Heart right ventricle (tissue), 16 donors: Measurements from ENCODE around the gene SH3TC1. TPM values are rescaled to one million over a fixed set of nuclear protein-coding genes. Genes with fewer than 3 reads are reported as not detected.

Experiments used
- ATAC-seq, 8 donors: fragments of 200-7000 bp; cut with Tn5 transposase; one replicate each; pipeline ENCODE4 v1.9.1; 2020; ENCODE audit warnings: mild to moderate bottlenecking in 8 of 8, moderate library complexity in 8 of 8, moderate number of reproducible peaks in 1 of 8
- DNase-seq, 2 donors: peaks; one replicate each; pipeline ENCODE4 v3.0.0-alpha.2; 2020
- H3K27ac ChIP-seq, 10 donors: fragments of 200-600 bp; sonication (generic) in 2 of 10; one replicate each; pipeline versions ENCODE4 v1.5.0 to v1.8.0; 2020 to 2022; ENCODE audit warnings: mild to moderate bottlenecking in 3 of 10
- H3K27me3 ChIP-seq, 7 donors: fragments of 200-600 bp; one replicate each; pipeline ENCODE4 v1.8.0; 2021 to 2022; ENCODE audit warnings: mild to moderate bottlenecking in 2 of 7
- H3K36me3 ChIP-seq, 9 donors: fragments of 200-600 bp; sonication (generic) in 1 of 9; one replicate each; pipeline versions ENCODE4 v1.5.0 to v1.8.0; 2020 to 2022; ENCODE audit warnings: mild to moderate bottlenecking in 2 of 9
- H3K4me1 ChIP-seq, 9 donors: fragments of 200-600 bp; sonication (generic) in 1 of 9; one replicate each; pipeline versions ENCODE4 v1.5.0 to v1.8.0; 2020 to 2022; ENCODE audit warnings: mild to moderate bottlenecking in 4 of 9
- H3K4me3 ChIP-seq, 10 donors: fragments of 200-600 bp; sonication (generic) in 2 of 10; one replicate each; pipeline versions ENCODE4 v1.5.0 to v1.8.0; 2020 to 2022; ENCODE audit warnings: mild to moderate bottlenecking in 7 of 10, moderate library complexity in 2 of 10
- H3K9me3 ChIP-seq, 11 donors: fragments of 200-600 bp in 10 of 11; sonication (generic) in 2 of 11; one replicate each; pipeline versions ENCODE4 v1.5.0 to v1.8.0; 2013 to 2022; ENCODE audit warnings: mild to moderate bottlenecking in 2 of 11, control low read depth in 1 of 11, moderate library complexity in 1 of 11
- WGBS, 2 donors: extraction: QIAGEN DNeasy Blood & Tissue Kit; methylation state at CpG; one replicate each; pipeline ENCODE4 v1.1.7; 2013; ENCODE audit warnings: inconsistent platforms in 1 of 2; 5-methylcytosine and 5-hydroxymethylcytosine counted together
- intact Hi-C, 10 donors: fragments of 100-400 bp; cut with DNase I; formaldehyde crosslinking; loops; one replicate each; pipeline versions ENCODE4 v1.11.1 to v1.14.2; 2022
- polyA plus RNA-seq, 2 donors: library from polyadenylated mRNA; stranded (reverse); fragments of 200-250 nt; gene quantifications; one replicate each; pipeline ENCODE4 v1.2.3, GENCODE V29; 2013
- total RNA-seq, 10 donors: library from RNA; stranded (reverse); fragmentation: NEBNext Ultra II Directional in 3 of 10; extraction: Animal tissue kit (Norgen Biotek cat#: 25700) in 3 of 10; gene quantifications; one replicate each; pipeline versions ENCODE4 v1.2.1 to v1.2.4, GENCODE V29; 2021 to 2023
- TF ChIP-seq, protein P1 (sequence below), 9 donors: fragments of 200-600 bp; sonication (generic) in 2 of 9; IDR thresholded peaks; one replicate each; pipeline versions ENCODE4 v1.5.0 to v1.8.0; 2021 to 2022; ENCODE audit warnings: antibody characterized with exemption in 9 of 9, mild to moderate bottlenecking in 5 of 9, moderate library complexity in 1 of 9
- donor health status: Arrhythmogenic right ventricular cardiomyopathy.
- donor health status: ischemic (EF 13 %, LVEDD 7.1; RV severe dilation, severe dysfunction).
- donor health status: healthy with polysubstance abuse.
- donor health status: DM: no; HTN: yes; CAD: no.
- donor health status: DM: no; HTN: no; CAD: no.
- donor health status: ischemic (EF 25% LVEDD 6.9; RV normal size, moderate dysfunction).
- donor health status: ischemic (EF 25% LVEDD 5.7; RV mildly dilated, moderate dysfunction).
- donor health status: healthy.
- donor health status: DM: yes; HTN: yes; CAD: no.
- donor health status: Ischemic cardiomyopathy.
- donor health status: ischemic (EF 35%, LVEDD 5.7; RV mildly dilated, moderate dysfunction).
- donor health status: nonischemic (EF 11% LVEDD 7.7; RV severe dilation, severe dysfunction).
- donor health status: DM: yes; HTN: yes; CAD: no.
- donor health status: PGD.
- donor health status: ischemic (EF 29% LVEDD 5.4; RV normal size, mild dysfunction).
- donor health status: nonischemic (EF 23%, LVEDD 6.1; RV moderate dilation, normal function).

Gene SH3TC1
- total and polyA plus RNA-seq, 12 donors: 7.4 to 22.8 (median 11.2) TPM

- TF ChIP-seq, protein P1, sequence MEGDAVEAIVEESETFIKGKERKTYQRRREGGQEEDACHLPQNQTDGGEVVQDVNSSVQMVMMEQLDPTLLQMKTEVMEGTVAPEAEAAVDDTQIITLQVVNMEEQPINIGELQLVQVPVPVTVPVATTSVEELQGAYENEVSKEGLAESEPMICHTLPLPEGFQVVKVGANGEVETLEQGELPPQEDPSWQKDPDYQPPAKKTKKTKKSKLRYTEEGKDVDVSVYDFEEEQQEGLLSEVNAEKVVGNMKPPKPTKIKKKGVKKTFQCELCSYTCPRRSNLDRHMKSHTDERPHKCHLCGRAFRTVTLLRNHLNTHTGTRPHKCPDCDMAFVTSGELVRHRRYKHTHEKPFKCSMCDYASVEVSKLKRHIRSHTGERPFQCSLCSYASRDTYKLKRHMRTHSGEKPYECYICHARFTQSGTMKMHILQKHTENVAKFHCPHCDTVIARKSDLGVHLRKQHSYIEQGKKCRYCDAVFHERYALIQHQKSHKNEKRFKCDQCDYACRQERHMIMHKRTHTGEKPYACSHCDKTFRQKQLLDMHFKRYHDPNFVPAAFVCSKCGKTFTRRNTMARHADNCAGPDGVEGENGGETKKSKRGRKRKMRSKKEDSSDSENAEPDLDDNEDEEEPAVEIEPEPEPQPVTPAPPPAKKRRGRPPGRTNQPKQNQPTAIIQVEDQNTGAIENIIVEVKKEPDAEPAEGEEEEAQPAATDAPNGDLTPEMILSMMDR (IDR thresholded peaks at IDR 0.05): no peak
- Histone ChIP-seq H3K4me3 (no peak overlapping the region), H3K27ac (no peak overlapping the region), H3K4me1 (no peaks in the 10 kb centered on the region), H3K27me3 (no peaks in the 10 kb centered on the region), H3K9me3 (no peaks in the 10 kb centered on the region), H3K36me3 (peaks cover 0 to 89% (median 10%) of the 10 kb centered on the region in 9 donors)
- DNase-seq (no peak), ATAC-seq (no peak)
- intact Hi-C loops: loop anchor here in 2 of 10 donors (5.0 to 10.0 kb wide), 2 partner anchors 58 to 60 kb away; no protein-coding TSS in a partner anchor
- 87% methylated on average over 13 of the region's 13 CpGs for WGBS, 2 donors
Observed at GRCh38 chr4:8235224-8235623, 36.1 kb downstream of the SH3TC1 start.

- 95 to 97% methylated on average over 12 of the region's 12 CpGs for WGBS, 2 donors
- Histone ChIP-seq H3K9me3 (no peaks in the 10 kb centered on the region), H3K27me3 (no peaks in the 10 kb centered on the region), H3K4me3 (no peak overlapping the region), H3K4me1 (no peaks in the 10 kb centered on the region), H3K36me3 (peaks cover 0 to 93% (median 10%) of the 10 kb centered on the region in 9 donors), H3K27ac (no peak overlapping the region)
- TF ChIP-seq, protein P1 (IDR thresholded peaks at IDR 0.05): no peak
- intact Hi-C loops: loop anchor here in 2 of 10 donors (5.0 to 10.0 kb wide), 2 partner anchors 58 to 61 kb away; no protein-coding TSS in a partner anchor
- DNase-seq: no peak
- ATAC-seq: no peak
Observed at GRCh38 chr4:8235686-8236085, 36.6 kb downstream of the SH3TC1 start.

DNA sequence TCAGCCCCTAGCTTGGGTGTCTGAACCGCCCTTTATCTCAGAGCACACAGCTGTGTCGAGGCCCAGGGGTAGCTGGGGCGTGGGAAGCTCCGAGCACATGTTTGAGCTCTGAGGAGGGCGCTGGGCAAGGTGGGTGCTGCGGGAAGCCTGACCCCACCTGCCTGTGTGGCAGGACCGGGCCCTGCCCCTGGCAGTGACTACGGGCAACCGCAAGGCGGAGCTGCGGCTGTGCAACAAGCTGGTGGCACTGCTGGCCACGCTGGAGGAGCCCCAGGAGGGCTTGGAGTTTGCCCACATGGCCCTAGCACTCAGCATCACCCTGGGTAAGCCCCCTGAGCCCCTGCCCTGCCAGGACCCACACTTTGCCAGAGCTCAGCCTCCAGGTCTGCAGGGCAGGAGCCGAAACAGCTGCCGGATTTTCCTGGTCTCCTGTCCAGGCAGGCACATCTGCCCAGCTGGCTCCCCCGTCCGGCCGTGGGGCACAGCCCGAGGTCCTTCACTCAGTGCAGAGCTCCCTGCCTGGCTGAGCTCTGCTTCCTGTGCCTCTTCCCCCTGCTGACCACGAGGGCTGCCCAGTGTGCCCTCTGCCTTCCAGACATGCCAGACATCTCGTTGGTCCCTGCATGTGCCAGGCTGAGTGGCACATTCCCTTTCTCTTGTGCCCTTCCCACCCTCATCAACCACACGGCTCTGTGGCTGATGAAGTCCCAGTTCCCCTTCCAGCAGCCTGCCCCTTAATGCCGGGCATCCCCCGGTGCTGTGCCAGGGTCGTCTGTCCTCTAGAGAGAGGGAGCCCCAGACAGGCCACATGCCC, 37.2 kb downstream of the SH3TC1 start:
- H3K9me3 ChIP-seq: no peaks in the 10 kb centered on the region
- H3K27me3 ChIP-seq: no peaks in the 10 kb centered on the region
- H3K36me3 ChIP-seq: peaks cover 0 to 96% (median 10%) of the 10 kb centered on the region in 9 donors
- ATAC-seq (no peak), DNase-seq (no peak)
- no peak overlapping the region for H3K27ac ChIP-seq
- WGBS, 2 donors: 89 to 91% methylated on average over 24 of the region's 24 CpGs
- TF ChIP-seq, protein P1 (IDR thresholded peaks at IDR 0.05): no peak
- no peaks in the 10 kb centered on the region for H3K4me1 ChIP-seq
- intact Hi-C loops: loop anchor here in 2 of 10 donors (5.0 to 10.0 kb wide), 2 partner anchors 59 to 62 kb away; no protein-coding TSS in a partner anchor
- no peak overlapping the region for H3K4me3 ChIP-seq

GRCh38 chr4:8236920-8237195, 37.8 kb downstream of the SH3TC1 start:
- H3K4me1 ChIP-seq: peaks cover 0 to under 1% (median 0%) of the 10 kb centered on the region in 9 donors
- intact Hi-C loops: loop anchor here in 2 of 10 donors (5.0 to 10.0 kb wide), 2 partner anchors 60 to 62 kb away; no protein-coding TSS in a partner anchor
- H3K4me3 ChIP-seq: no peak overlapping the region
- no peaks in the 10 kb centered on the region for H3K9me3 ChIP-seq
- H3K27ac ChIP-seq: no peak overlapping the region
- ATAC-seq (no peak), DNase-seq (no peak)
- TF ChIP-seq, protein P1 (IDR thresholded peaks at IDR 0.05): no peak
- WGBS, 2 donors: 94 to 98% methylated on average over 9 of the region's 9 CpGs
- peaks cover 0 to 93% (median 10%) of the 10 kb centered on the region in 9 donors for H3K36me3 ChIP-seq
- H3K27me3 ChIP-seq: no peaks in the 10 kb centered on the region
